ENCODE data around the gene RPE65.

- TF ChIP-seq, protein P1, sequence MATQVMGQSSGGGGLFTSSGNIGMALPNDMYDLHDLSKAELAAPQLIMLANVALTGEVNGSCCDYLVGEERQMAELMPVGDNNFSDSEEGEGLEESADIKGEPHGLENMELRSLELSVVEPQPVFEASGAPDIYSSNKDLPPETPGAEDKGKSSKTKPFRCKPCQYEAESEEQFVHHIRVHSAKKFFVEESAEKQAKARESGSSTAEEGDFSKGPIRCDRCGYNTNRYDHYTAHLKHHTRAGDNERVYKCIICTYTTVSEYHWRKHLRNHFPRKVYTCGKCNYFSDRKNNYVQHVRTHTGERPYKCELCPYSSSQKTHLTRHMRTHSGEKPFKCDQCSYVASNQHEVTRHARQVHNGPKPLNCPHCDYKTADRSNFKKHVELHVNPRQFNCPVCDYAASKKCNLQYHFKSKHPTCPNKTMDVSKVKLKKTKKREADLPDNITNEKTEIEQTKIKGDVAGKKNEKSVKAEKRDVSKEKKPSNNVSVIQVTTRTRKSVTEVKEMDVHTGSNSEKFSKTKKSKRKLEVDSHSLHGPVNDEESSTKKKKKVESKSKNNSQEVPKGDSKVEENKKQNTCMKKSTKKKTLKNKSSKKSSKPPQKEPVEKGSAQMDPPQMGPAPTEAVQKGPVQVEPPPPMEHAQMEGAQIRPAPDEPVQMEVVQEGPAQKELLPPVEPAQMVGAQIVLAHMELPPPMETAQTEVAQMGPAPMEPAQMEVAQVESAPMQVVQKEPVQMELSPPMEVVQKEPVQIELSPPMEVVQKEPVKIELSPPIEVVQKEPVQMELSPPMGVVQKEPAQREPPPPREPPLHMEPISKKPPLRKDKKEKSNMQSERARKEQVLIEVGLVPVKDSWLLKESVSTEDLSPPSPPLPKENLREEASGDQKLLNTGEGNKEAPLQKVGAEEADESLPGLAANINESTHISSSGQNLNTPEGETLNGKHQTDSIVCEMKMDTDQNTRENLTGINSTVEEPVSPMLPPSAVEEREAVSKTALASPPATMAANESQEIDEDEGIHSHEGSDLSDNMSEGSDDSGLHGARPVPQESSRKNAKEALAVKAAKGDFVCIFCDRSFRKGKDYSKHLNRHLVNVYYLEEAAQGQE (IDR thresholded peaks at IDR 0.05; ENCODE audit: insufficient read depth in 1 of 2, low read depth in 2 of 2, low read length in 1 of 2): no peak
- TF ChIP-seq, protein P2, sequence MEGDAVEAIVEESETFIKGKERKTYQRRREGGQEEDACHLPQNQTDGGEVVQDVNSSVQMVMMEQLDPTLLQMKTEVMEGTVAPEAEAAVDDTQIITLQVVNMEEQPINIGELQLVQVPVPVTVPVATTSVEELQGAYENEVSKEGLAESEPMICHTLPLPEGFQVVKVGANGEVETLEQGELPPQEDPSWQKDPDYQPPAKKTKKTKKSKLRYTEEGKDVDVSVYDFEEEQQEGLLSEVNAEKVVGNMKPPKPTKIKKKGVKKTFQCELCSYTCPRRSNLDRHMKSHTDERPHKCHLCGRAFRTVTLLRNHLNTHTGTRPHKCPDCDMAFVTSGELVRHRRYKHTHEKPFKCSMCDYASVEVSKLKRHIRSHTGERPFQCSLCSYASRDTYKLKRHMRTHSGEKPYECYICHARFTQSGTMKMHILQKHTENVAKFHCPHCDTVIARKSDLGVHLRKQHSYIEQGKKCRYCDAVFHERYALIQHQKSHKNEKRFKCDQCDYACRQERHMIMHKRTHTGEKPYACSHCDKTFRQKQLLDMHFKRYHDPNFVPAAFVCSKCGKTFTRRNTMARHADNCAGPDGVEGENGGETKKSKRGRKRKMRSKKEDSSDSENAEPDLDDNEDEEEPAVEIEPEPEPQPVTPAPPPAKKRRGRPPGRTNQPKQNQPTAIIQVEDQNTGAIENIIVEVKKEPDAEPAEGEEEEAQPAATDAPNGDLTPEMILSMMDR (IDR thresholded peaks at IDR 0.05): no peak
- TF ChIP-seq POLR2AphosphoS5 (IDR thresholded peaks at IDR 0.05; ENCODE audit: low read depth, low read length) (no peak), TCF7L2 (IDR thresholded peaks at IDR 0.05; ENCODE audit: low read depth, low read length) (no peak)
Measured at GRCh38 chr1:68442006-68442405, 7.7 kb downstream of the RPE65 start.
